ENCODE results near the gene ATP2C1.

Gene ATP2C1

GRCh38 chr3:130895690-130896488 is 2.0 kb downstream of the ATP2C1 start:
- DNase-seq, result no peak

DNA sequence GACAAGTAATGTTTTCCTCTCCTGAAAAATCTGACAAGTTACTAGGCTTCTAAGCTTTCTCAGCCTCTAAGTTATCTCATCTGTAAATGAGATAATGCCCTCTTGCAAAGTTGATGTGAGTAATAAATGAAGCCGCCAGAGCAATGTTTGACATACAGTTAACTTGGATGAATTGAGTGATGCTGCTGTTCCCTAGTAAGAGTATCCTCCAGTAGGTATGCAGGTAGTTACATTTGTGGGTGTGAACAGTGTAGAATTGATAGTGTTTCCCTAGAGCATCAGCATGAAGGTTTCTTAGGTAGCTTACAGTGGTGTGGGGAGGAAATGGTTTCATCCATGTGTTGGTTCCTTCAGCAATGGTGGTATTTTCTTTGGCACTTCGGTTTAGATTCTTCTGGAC is 3.4 kb downstream of the ATP2C1 start:
- DNase-seq, result no peak

DNA sequence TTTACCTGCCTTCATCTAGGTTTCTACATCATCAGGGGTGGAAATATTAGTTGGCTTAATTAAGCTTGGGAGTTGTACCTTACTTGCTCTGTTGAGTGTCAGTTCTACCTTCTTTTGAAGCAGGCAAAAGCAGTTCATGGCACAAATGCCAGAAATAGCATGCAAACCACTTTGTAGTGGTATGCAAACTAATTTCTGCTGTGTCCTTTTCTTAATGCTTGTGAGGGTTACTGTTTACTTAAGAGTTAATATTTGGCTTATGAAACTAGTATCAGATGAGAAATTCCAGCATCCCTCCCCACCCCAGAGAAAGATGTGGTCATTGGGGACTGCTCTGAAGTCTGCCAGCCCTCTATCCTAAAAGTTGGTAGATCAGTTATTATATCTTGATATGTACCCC is 7.1 kb downstream of the ATP2C1 start:
- DNase-seq, result no peak

DNA sequence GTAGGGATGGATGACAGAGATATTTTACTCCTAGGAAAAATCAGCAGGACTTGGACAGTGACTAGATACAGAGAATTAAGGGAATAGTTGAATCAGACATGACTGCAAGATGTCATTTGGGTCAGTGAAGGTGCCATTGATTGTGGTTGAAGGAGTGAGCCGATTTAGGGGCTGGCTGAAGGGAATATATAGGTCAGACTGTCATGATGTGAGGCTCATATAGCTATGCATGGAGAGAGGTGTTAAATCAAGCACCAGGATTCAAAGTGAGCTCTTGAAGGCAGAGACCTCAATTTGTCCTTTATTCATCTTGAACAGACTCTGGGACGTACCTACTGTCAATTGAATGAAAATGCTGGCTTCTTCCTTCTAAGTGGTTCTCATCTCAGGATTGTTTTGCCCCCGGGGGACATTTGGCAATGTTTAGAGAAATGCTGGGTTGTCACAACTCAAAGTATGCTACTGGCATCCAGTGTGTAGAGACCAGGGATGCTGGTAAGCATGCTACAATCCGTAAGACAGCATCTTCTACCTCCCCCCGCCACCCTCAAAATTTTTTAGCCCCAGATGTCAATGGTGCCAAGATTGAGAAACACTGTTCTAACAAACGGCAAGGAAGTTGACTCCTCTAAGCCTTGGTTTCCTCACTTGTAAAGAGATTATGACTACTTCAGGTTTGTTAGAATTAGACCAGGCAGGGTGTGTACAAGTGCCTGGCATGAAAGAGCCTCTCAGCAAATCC is 7.8 kb downstream of the ATP2C1 start:
- DNase-seq, result no peak

DNA sequence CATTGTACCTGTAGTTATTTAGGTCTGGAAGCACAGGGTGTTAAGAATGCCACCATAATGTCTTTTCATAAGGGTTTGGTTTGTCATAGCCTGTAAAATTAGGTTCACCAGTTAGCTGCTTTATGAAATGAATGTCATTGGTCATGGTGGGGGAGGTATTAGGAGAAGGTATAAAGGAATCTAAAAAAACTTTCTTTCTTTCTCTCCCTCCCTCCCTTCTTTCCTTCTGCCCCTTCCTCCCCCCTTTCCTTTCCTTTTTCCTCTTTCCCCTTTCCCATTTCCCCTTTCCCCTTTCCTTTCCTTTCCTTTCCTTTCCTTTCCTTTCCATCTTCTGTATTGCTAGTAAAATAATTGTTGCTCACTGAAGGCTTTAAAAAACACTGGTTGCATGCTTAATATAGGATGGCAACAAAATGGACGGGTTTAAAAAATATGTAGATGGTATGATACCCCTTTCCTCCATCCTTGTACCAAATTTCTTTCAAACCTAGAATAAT is 9.6 kb downstream of the ATP2C1 start:
- no peak for DNase-seq

DNA sequence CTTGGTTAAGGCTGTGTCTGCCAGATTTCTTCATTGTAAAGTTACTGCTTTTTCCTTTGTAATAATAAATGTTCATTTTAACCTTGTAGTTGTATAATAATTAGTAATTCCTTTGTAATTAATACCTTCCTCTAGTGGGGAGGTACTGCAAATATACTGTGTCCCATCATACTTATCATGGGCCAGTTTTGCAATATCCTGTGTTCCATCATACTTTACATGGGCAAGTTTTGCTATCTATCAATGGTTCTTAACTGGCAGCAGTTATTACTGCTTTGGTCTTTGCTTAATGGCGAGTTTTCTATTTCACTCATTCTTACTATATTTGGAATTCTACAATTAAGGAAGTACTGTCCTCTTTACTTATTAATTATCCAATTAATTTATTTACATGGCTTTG is 10.6 kb downstream of the ATP2C1 start:
- DNase-seq, result no peak

DNA sequence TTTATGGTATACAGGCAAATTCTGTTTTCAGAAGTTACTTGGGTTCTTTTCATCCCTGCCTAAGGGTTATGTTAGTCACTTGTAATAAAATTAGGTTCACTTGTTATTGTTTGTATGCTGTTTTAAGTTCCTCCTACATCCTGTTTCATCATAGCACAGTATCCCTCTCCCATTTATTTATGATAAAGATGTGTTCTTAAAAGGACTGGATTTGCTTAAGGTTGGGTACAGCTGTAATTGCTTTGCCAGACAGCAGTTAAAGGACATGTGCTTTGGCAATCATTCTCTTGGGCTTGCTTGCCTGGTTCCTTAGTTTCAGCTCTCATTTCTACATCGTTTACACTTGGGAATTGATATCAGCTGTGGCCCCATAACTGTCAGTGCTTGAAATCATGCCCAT is 11.7 kb downstream of the ATP2C1 start:
- no peak for DNase-seq

- no peak for DNase-seq
Measured at GRCh38 chr3:130906374-130906995, 12.6 kb downstream of the ATP2C1 start.

DNA sequence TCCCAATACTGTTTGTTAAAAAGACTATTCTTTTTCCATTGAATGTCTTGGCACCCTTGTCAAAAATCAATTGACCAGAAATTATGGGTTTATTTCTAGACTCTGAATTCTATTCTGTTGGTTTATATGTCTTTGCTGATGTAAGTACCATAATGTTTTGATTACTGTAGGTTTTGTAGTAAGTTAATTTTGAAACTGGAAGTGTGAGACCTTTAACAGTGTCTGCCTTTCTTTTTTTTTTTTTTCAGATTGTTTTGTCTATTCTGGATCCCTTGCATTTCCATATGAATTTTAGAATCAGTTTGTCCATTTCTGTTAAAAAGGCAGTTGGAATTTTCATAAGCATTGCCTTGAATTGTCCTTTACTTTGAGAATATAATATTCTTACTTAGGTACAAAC is 13.6 kb downstream of the ATP2C1 start:
- no peak for DNase-seq

DNA sequence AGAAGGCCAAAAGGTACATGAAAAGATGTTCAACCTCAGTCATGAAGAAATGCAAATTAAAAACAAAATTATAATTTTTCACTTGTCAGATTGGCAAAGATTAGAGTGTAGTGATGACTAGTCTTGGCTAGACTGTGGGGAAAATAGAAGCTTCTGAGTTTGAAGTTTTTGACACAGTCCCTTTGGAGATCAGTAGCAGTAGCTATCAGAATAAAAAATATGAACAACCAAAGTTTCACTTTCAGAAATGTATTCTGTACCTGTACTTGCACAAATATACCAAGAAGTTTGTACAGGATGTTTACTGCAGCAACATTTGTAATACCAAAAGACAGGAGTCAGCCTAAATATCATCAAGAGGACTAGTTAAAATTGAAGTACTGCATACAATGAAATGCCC is 14.1 kb downstream of the ATP2C1 start:
- no peak for DNase-seq

GRCh38 chr3:130915567-130916292 is 21.8 kb downstream of the ATP2C1 start:
- DNase-seq, result no peak

GRCh38 chr3:130916507-130917167 is 22.8 kb downstream of the ATP2C1 start:
- DNase-seq, result no peak

DNA sequence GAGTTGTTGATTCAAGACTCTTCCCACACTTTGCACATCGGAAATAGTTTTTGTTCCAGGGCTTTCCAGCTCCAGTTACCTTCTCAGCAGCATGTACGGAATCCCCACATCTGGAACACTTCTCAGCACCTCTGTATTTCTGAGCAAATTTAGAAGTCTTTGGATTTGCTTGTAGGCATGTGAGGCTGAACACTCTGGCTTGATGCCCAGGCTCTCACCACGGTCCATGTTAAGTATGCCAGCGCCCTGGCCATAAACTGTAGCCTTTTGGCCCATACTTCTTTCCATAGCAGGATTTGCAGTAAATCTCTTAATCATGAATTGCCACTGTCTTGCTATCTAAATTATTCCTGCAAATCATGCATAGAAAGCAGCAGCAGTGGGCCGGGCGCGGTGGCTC is 24.4 kb downstream of the ATP2C1 start:
- no peak for DNase-seq

GRCh38 chr3:130925628-130926027 is 31.7 kb downstream of the ATP2C1 start:
- no peak for DNase-seq

- DNase-seq, result no peak
Measured at GRCh38 chr3:130926504-130926903, 32.6 kb downstream of the ATP2C1 start.

DNA sequence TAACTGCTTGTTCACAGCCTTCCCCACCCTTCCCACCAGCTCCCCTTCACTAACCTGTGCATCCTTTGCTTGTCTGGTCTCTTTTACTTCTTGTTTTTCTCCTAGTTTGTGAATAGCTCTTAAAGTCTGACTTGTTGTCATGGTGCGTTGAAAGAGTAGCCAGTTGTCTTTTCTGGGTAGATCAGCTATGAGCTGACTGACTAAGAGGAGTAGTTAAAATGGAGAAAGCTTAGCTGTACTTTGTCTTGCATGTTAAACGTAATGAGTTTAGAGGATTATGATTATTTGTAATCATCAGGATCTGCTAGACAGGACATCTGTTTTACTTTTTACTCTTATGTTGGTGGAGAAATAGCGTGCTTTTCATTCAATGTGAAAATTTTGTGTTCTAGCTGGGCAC is 35.9 kb downstream of the ATP2C1 start:
- no peak for DNase-seq

- no peak for DNase-seq
Measured at GRCh38 chr3:130932979-130933378, 39.1 kb downstream of the ATP2C1 start.

GRCh38 chr3:130933801-130934345 is 40.0 kb downstream of the ATP2C1 start:
- no peak for DNase-seq

GRCh38 chr3:130934442-130935089 is 40.7 kb downstream of the ATP2C1 start:
- no peak for DNase-seq

- no peak for DNase-seq
Measured at GRCh38 chr3:130935761-130936492, 42.0 kb downstream of the ATP2C1 start.

DNA sequence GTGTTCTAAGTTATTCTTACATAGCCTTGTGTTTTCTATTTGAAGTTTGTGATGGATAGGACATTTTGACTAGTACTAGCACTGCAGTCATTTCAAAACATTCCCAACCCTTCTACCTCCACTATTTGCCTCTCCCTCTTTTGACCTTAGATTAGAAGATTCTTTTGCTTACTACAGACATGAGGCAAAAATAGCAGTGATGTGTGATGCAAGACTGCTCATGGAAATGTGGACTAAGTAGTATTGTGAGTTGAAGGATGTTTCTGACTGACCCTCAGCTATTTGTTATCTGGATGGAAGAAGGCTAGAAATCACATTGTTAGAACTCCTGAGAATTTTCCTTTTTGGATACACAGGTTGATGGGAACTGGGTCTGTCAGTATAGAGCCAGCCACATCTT is 45.9 kb downstream of the ATP2C1 start:
- DNase-seq, result no peak

Measured in effector CD4-positive, alpha-beta T cell (primary cell).